HEK293T (cell line): ENCODE measurements around the gene CACNG1.

Source experiments
- CTCF ChIA-PET: fragments of 350-600 bp; formaldehyde crosslinking; extraction: SDS; loops from one replicate; lab custom pipeline; 2021; ENCODE audit warnings: antibody characterized with exemption, inconsistent platforms; lab: Yijun Ruan, JAX
- POLR2A ChIA-PET: fragments of 350-600 bp; formaldehyde crosslinking; extraction: SDS; loops from one replicate; lab custom pipeline; 2020; ENCODE audit warnings: antibody characterized with exemption, inconsistent platforms; lab: Yijun Ruan, JAX
- DNase-seq: peaks from one replicate; pipeline ENCODE4 v3.0.0; 2012; ENCODE audit warnings: mixed read lengths; ENCODE audit errors: extremely low spot score
- ARNT ChIP-seq: fragments of 450-650 bp; IDR thresholded peaks from 2 replicates; pipeline ENCODE4 v1.6.1; 2017; ENCODE audit warnings: mild to moderate bottlenecking
- BHLHE40 ChIP-seq: fragments of 450-650 bp; IDR thresholded peaks from 2 replicates; pipeline ENCODE4 v1.6.1; 2016; ENCODE audit warnings: mild to moderate bottlenecking, moderate library complexity, borderline replicate concordance
- CTBP1 ChIP-seq: fragments of 450-650 bp; IDR thresholded peaks from 2 replicates; pipeline ENCODE4 v1.6.1; 2016; ENCODE audit warnings: borderline replicate concordance
- ELF4 ChIP-seq: fragments of 450-650 bp; IDR thresholded peaks from 2 replicates; pipeline ENCODE4 v1.6.1; 2017; ENCODE audit warnings: antibody characterized with exemption
- FOXA1 ChIP-seq: fragments of 450-650 bp; IDR thresholded peaks from 2 replicates; pipeline ENCODE4 v1.6.1; 2016; ENCODE audit warnings: mild to moderate bottlenecking
- FOXK2 ChIP-seq: fragments of 450-650 bp; IDR thresholded peaks from 2 replicates; pipeline ENCODE4 v1.6.1; 2016; ENCODE audit warnings: mild to moderate bottlenecking
- FOXM1 ChIP-seq: fragments of 450-650 bp; IDR thresholded peaks from 2 replicates; pipeline ENCODE4 v1.6.1; 2017; ENCODE audit warnings: mild to moderate bottlenecking, borderline replicate concordance
- HDGF ChIP-seq: fragments of 450-650 bp; IDR thresholded peaks from 2 replicates; pipeline ENCODE4 v1.6.1; 2017; ENCODE audit warnings: antibody characterized with exemption, borderline replicate concordance
- L3MBTL2 ChIP-seq: fragments of 450-650 bp; conservative IDR thresholded peaks from 2 replicates; pipeline ENCODE4 v1.6.1; 2016; ENCODE audit warnings: mild to moderate bottlenecking
- LEF1 ChIP-seq: fragments of 450-650 bp; IDR thresholded peaks from 2 replicates; pipeline ENCODE4 v1.6.1; 2017; ENCODE audit warnings: mild to moderate bottlenecking, borderline replicate concordance
- NFRKB ChIP-seq: fragments of 450-650 bp; IDR thresholded peaks from 2 replicates; pipeline ENCODE4 v1.6.1; 2016; ENCODE audit warnings: mild to moderate bottlenecking, moderate library complexity
- PKNOX1 ChIP-seq: fragments of 450-650 bp; IDR thresholded peaks from 2 replicates; pipeline ENCODE4 v1.6.1; 2016
- SP1 ChIP-seq: fragments of 450-650 bp; IDR thresholded peaks from 2 replicates; pipeline ENCODE4 v1.6.1; 2017
- SUZ12 ChIP-seq: fragments of 450-650 bp; IDR thresholded peaks from 2 replicates; pipeline ENCODE4 v1.6.1; 2016; ENCODE audit warnings: mild to moderate bottlenecking
- TARDBP ChIP-seq: fragments of 450-650 bp; IDR thresholded peaks from 2 replicates; pipeline ENCODE4 v1.6.1; 2016
- ZNF384 ChIP-seq: fragments of 450-650 bp; IDR thresholded peaks from 2 replicates; pipeline ENCODE4 v1.6.1; 2016

The CACNG1 gene

DNA sequence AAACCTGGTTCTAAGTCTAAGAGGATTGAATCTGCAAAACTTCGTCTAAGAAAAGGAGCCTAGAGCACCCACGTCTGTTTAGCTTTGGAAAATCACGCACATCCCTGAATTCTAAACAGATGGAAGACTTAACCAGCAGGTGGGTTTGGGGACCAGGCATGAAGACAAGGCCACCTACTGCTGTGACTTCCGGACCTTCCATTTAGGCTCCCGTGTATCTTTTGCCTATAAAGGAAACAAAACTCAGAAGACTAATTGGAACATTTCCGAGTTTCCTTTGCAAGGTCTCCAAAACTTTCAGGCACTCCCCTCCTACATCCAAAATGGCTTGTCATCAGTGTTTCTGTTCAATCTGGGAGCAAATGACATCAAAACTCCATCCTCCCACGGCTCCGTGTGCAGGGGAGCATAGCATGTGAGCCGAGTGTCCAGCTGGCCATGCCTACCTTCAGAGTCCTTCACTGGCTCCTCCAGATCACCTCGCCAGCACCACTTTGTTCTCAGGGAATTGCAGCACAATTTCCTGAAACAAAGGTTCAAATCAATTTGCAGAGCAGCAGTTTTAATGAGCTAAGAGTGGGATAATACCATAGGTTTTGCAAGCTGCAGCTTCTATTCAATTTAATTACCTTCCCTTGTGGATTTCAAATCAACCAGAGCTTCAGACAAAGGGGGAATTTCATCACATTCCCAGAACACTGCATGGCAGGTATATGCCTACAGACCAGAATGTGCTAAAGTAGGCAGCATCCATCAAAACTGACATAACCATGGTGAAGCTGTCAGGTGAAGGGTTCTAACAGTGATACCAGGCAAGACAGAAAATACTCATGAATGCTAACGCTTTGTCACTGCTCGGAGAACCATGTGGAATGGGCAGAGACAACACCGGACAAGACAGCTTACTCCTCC is 23.5 kb downstream of the CACNG1 start:
- ChIA-PET POLR2A (no interaction called here), CTCF (interaction anchor here (0.8 kb wide), 1 partner anchor 11 kb away, joined by 3 read pairs; no protein-coding TSS in a partner anchor)
- TF ChIP-seq ZNF384 (no peak), FOXM1 (no peak), TARDBP (no peak), NFRKB (no peak), LEF1 (no peak), SUZ12 (no peak), FOXA1 (no peak), BHLHE40 (no peak), ELF4 (no peak), PKNOX1 (no peak), CTBP1 (no peak), HDGF (no peak), L3MBTL2 (no peak), SP1 (no peak), FOXK2 (no peak), ARNT (no peak)
- DNase-seq = no peak

DNA sequence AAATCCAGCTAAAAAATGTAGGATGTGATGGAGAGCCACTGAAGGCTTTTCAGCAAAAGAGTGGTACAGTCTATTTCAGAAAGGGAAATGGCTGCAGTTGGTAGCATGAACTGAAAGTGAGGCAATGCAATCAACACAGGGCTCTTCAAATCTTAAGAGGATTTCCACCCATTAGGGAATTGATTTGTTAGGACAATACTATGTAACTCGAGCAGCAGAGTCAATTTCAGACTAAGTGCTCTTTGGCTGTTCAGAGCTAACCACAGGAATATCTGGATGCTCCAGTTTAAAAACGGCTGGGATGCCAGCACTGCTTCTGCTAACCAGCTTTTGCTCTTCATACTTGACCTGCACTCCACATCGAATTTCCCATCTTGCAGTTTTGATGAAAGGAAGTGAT is 24.6 kb downstream of the CACNG1 start:
- ChIA-PET CTCF (no interaction called here), POLR2A (no interaction called here)
- no peak for TF ChIP-seq HDGF
- no peak for TF ChIP-seq FOXA1
- no peak for TF ChIP-seq L3MBTL2
- TF ChIP-seq CTBP1 = no peak
- TF ChIP-seq ELF4 = no peak
- TF ChIP-seq PKNOX1 = no peak
- no peak for DNase-seq

DNA sequence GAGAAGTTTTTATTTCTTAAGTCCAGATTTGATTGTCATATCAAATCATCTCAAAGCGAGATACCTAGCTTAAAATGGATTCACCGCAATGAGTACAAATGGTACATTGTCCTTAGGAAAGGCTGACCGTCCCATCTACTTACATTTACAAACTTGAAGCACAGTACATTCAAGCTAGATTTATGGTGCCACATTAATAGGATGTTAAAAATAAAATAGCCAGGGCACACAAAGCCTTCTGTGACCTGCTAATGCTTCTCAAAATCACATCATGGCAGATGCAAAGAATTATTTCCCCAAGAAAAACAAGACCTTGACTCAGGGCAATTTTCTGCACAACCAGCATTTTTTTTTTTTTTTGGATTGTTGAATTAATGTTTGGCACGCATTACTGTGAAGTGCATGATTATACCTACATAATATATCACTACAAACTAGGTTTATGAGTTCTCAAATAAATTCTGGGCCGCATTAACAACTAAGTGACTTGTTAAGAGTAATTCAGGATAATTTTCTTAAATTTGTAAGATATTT is 25.3 kb downstream of the CACNG1 start:
- DNase-seq = no peak
- TF ChIP-seq ZNF384 = peak; percentile 43; the same call in 1 of the 2 replicates
- TF ChIP-seq FOXA1 = no peak
- ChIA-PET POLR2A (no interaction called here), CTCF (interaction anchor here (0.6 kb wide), 1 partner anchor 903 kb away, joined by 3 read pairs; no protein-coding TSS in a partner anchor)

GRCh38 chr17:67071595-67071994 is 27.2 kb downstream of the CACNG1 start:
- ChIA-PET CTCF (no interaction called here), POLR2A (no interaction called here)
- no peak for TF ChIP-seq BHLHE40
- DNase-seq = no peak

GRCh38 chr17:67072885-67073284 is 28.5 kb downstream of the CACNG1 start:
- no peak for DNase-seq
- ChIA-PET CTCF (no interaction called here), POLR2A (no interaction called here)
- TF ChIP-seq LEF1 = no peak
- no peak for TF ChIP-seq FOXA1
- no peak for TF ChIP-seq ARNT
- TF ChIP-seq NFRKB = no peak
- no peak for TF ChIP-seq ZNF384
- TF ChIP-seq BHLHE40 = no peak
- no peak for TF ChIP-seq SUZ12
- no peak for TF ChIP-seq L3MBTL2
- TF ChIP-seq SP1 = no peak
- no peak for TF ChIP-seq PKNOX1
- no peak for TF ChIP-seq ELF4
- TF ChIP-seq TARDBP = no peak
- TF ChIP-seq CTBP1 = no peak
- no peak for TF ChIP-seq FOXK2
- TF ChIP-seq HDGF = no peak
- no peak for TF ChIP-seq FOXM1

- TF ChIP-seq HDGF = no peak
- TF ChIP-seq NFRKB = no peak
- no peak for TF ChIP-seq FOXM1
- TF ChIP-seq SP1 = no peak
- no peak for TF ChIP-seq BHLHE40
- TF ChIP-seq TARDBP = no peak
- no peak for TF ChIP-seq PKNOX1
- no peak for TF ChIP-seq ZNF384
- no peak for TF ChIP-seq ARNT
- no peak for TF ChIP-seq ELF4
- no peak for TF ChIP-seq L3MBTL2
- TF ChIP-seq SUZ12 = no peak
- no peak for TF ChIP-seq LEF1
- TF ChIP-seq FOXA1 = no peak
- no peak for TF ChIP-seq CTBP1
- no peak for TF ChIP-seq FOXK2
- ChIA-PET CTCF (no interaction called here), POLR2A (no interaction called here)
- no peak for DNase-seq
Observed at GRCh38 chr17:67074781-67075180, 30.4 kb downstream of the CACNG1 start.
